ENCODE measurements around the gene ASTN1. TPM values are rescaled to one million over a fixed set of nuclear protein-coding genes. Genes with fewer than 3 reads are reported as not detected.

ASTN1 gene
- total RNA-seq, 2 donors from 2014 or later = 1.3 TPM

- no peaks in the 10 kb centered on the region for H3K4me1 ChIP-seq
- H3K27ac ChIP-seq = no peak overlapping the region
- H3K36me3 ChIP-seq = no peaks in the 10 kb centered on the region
- H3K27me3 ChIP-seq = no peaks in the 10 kb centered on the region
- TF ChIP-seq CTCF (IDR thresholded peaks at IDR 0.05) = no peak
- H3K9me3 ChIP-seq = no peaks in the 10 kb centered on the region
- H3K4me3 ChIP-seq = no peak overlapping the region
- no peak for DNase-seq (ENCODE audit: low spot score)
These were observed 132.1 kb downstream of the ASTN1 start for GRCh38 chr1:177032434-177032833.

- no peak overlapping the region for H3K4me3 ChIP-seq
- no peaks in the 10 kb centered on the region for H3K9me3 ChIP-seq
- no peak for TF ChIP-seq CTCF (IDR thresholded peaks at IDR 0.05)
- no peak for DNase-seq (ENCODE audit: low spot score)
- H3K27ac ChIP-seq = no peak overlapping the region
- H3K36me3 ChIP-seq = no peaks in the 10 kb centered on the region
- no peaks in the 10 kb centered on the region for H3K27me3 ChIP-seq
- H3K4me1 ChIP-seq = peaks cover 0 to 4% of the 10 kb centered on the region in 2 donors
These were observed 139.9 kb downstream of the ASTN1 start for GRCh38 chr1:177024623-177025022.

- no peak for DNase-seq (ENCODE audit: low spot score)
- peaks cover 0 to 4% of the 10 kb centered on the region in 2 donors for H3K4me1 ChIP-seq
- H3K4me3 ChIP-seq = no peak overlapping the region
- TF ChIP-seq CTCF (IDR thresholded peaks at IDR 0.05) = no peak
- no peaks in the 10 kb centered on the region for H3K27me3 ChIP-seq
- H3K27ac ChIP-seq = no peak overlapping the region
- H3K36me3 ChIP-seq = no peaks in the 10 kb centered on the region
- no peaks in the 10 kb centered on the region for H3K9me3 ChIP-seq
These were observed 140.8 kb downstream of the ASTN1 start for GRCh38 chr1:177023726-177024125.

GRCh38 chr1:177023249-177023648, 141.3 kb downstream of the ASTN1 start:
- TF ChIP-seq CTCF (IDR thresholded peaks at IDR 0.05) = no peak
- H3K4me3 ChIP-seq = no peak overlapping the region
- H3K27ac ChIP-seq = no peak overlapping the region
- no peaks in the 10 kb centered on the region for H3K27me3 ChIP-seq
- no peak for DNase-seq (ENCODE audit: low spot score)
- no peaks in the 10 kb centered on the region for H3K9me3 ChIP-seq
- no peaks in the 10 kb centered on the region for H3K36me3 ChIP-seq
- H3K4me1 ChIP-seq = peaks cover 0 to 4% of the 10 kb centered on the region in 2 donors

GRCh38 chr1:177021687-177022086, 142.8 kb downstream of the ASTN1 start:
- no peak overlapping the region for H3K27ac ChIP-seq
- no peak for DNase-seq (ENCODE audit: low spot score)
- no peak overlapping the region for H3K4me3 ChIP-seq
- H3K4me1 ChIP-seq = peaks cover 0 to 4% of the 10 kb centered on the region in 2 donors
- TF ChIP-seq CTCF (IDR thresholded peaks at IDR 0.05) = no peak
- H3K27me3 ChIP-seq = no peaks in the 10 kb centered on the region
- no peaks in the 10 kb centered on the region for H3K9me3 ChIP-seq
- no peaks in the 10 kb centered on the region for H3K36me3 ChIP-seq

- no peak for DNase-seq (ENCODE audit: low spot score)
- no peaks in the 10 kb centered on the region for H3K27me3 ChIP-seq
- H3K4me3 ChIP-seq = no peak overlapping the region
- peaks cover 0 to 4% of the 10 kb centered on the region in 2 donors for H3K4me1 ChIP-seq
- H3K36me3 ChIP-seq = no peaks in the 10 kb centered on the region
- H3K27ac ChIP-seq = no peak overlapping the region
- no peak for TF ChIP-seq CTCF (IDR thresholded peaks at IDR 0.05)
- H3K9me3 ChIP-seq = no peaks in the 10 kb centered on the region
These were observed 143.5 kb downstream of the ASTN1 start for GRCh38 chr1:177020851-177021589.

Data from right atrium auricular region (tissue), 2 donors.